GM19025 (cell line): Measurements from ENCODE around the gene PEX11G.
A peak's percentile ranks its signal among the peaks of the same experiment; 100 is the strongest.

Source experiments
- ATAC-seq: cut with Tn5 transposase; IDR thresholded peaks from one replicate; pipeline ENCODE4 v1.9.1; 2021; ENCODE audit warnings: mild to moderate bottlenecking, low read depth, moderate library complexity; ENCODE audit not compliant: unreplicated experiment

Gene PEX11G

GRCh38 chr19:7488736-7489353 is at the start of gene PEX11G:
PEX11G (minus strand) TSS chr19:7489035; CDS start chr19:7489010, 25 bp downstream.
- ATAC-seq = peak; percentile 84

GRCh38 chr19:7535998-7536695 is 47.3 kb upstream of the PEX11G start:
- ATAC-seq = no peak

GRCh38 chr19:7535047-7535997 is 46.5 kb upstream of the PEX11G start, which contains the start of gene PNPLA6:
PNPLA6 (plus strand) TSS chr19:7535717; CDS start chr19:7535789, 72 bp downstream.
- ATAC-seq = peak; percentile 65

- ATAC-seq = no peak
These were observed 45.8 kb upstream of the PEX11G start for GRCh38 chr19:7534531-7535046.

GRCh38 chr19:7533925-7534480 is 45.2 kb upstream of the PEX11G start:
- ATAC-seq = no peak

- no peak for ATAC-seq
These were observed 44.5 kb upstream of the PEX11G start for GRCh38 chr19:7533281-7533885.

GRCh38 chr19:7529610-7530490 is 41.0 kb upstream of the PEX11G start:
- no peak for ATAC-seq

- no peak for ATAC-seq
These were observed 40.4 kb upstream of the PEX11G start for GRCh38 chr19:7529246-7529600.

GRCh38 chr19:7528522-7529245 is 39.8 kb upstream of the PEX11G start:
- no peak for ATAC-seq

GRCh38 chr19:7528192-7528519 is 39.3 kb upstream of the PEX11G start:
- ATAC-seq = no peak

GRCh38 chr19:7527516-7528191 is 38.8 kb upstream of the PEX11G start:
- ATAC-seq = no peak

GRCh38 chr19:7526059-7526929 is 37.5 kb upstream of the PEX11G start:
- ATAC-seq = no peak

- ATAC-seq = no peak
These were observed 36.3 kb upstream of the PEX11G start for GRCh38 chr19:7524992-7525739.

- ATAC-seq = no peak
These were observed 35.7 kb upstream of the PEX11G start for GRCh38 chr19:7524523-7524922.

GRCh38 chr19:7522923-7523667 is 34.3 kb upstream of the PEX11G start:
- no peak for ATAC-seq
